Skeletal muscle tissue (tissue), 4 donors: ENCODE data around the gene JAG2. TPM values are rescaled to one million over a fixed set of nuclear protein-coding genes. Genes with fewer than 3 reads are reported as not detected.
A peak's percentile ranks its signal among the peaks of the same experiment; 100 is the strongest.

Experiments used
- H3K27ac ChIP-seq: one replicate; pipeline ENCODE4 v1.7.0; 2013; ENCODE audit warnings: mild to moderate bottlenecking, low read depth, low read length, inconsistent platforms
- H3K27me3 ChIP-seq, 3 donors: one replicate each; pipeline ENCODE4 v1.7.0; 2013; ENCODE audit warnings: low read length in 3 of 3; ENCODE audit not compliant: control insufficient read depth in 3 of 3, insufficient read depth in 3 of 3
- H3K36me3 ChIP-seq, 3 donors: one replicate each; pipeline ENCODE4 v1.7.0; 2013; ENCODE audit warnings: low read length in 3 of 3; ENCODE audit not compliant: control insufficient read depth in 3 of 3, insufficient read depth in 3 of 3
- H3K4me1 ChIP-seq, 3 donors: one replicate each; pipeline ENCODE4 v1.7.0; 2013; ENCODE audit warnings: low read length in 3 of 3, mild to moderate bottlenecking in 3 of 3; ENCODE audit not compliant: control insufficient read depth in 3 of 3, insufficient read depth in 3 of 3
- H3K4me3 ChIP-seq, 3 donors: one replicate each; pipeline ENCODE4 v1.7.0; 2013; ENCODE audit warnings: low read length in 3 of 3
- H3K9ac ChIP-seq, 3 donors: one replicate each; pipeline ENCODE4 v1.7.0; 2013; ENCODE audit warnings: low read length in 3 of 3, mild to moderate bottlenecking in 3 of 3, moderate library complexity in 2 of 3, low read depth in 1 of 3
- H3K9me3 ChIP-seq, 3 donors: one replicate each; pipeline ENCODE4 v1.7.0; 2013; ENCODE audit warnings: low read length in 3 of 3; ENCODE audit not compliant: control insufficient read depth in 3 of 3
- total RNA-seq: library from RNA; depleted of rRNA; stranded (reverse); fragments of >200 nt; gene quantifications from one replicate; pipeline ENCODE4 v1.2.3, GENCODE V29; 2014
- donor health status: Osteomylitis.

The JAG2 gene
- total RNA-seq = 33.9 TPM

DNA sequence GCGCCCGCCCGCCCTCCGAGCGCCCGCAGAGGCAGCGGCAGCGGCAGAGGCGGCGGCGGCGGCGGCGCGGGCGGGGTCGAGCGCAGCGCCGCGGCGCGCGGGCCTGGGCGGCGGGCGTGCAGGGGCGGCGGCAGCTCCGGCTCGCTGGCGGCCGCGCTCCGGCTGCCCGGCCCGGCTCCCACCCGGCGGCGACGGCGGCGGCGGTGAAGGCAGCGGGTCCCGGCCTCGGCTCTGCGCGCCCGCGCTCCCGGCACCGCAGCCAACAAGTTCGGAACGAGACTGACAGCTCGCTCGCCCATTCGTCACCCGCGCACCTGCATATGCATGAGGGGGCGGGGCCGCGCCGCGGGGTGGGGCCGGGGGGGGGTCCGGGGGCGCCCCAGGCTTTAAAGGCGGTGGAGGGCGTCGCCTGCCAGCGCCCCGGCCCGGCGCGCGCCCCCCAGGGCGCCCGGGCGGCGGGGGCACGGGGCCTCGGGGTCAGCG, at the start of gene JAG2:
TSS of gene JAG2 (minus strand) at position 281 of the 483 bp plus-strand sequence. CDS start 356 bp downstream, outside the sequence.
- Histone ChIP-seq H3K36me3 (no peaks in the 10 kb centered on the region), H3K9me3 (no peaks in the 10 kb centered on the region), H3K4me3 (peak within 1 kb of the TSS in 2 of 3 donors; percentile 69 to 76), H3K27ac (peak within 1 kb of the TSS; percentile 66), H3K27me3 (peaks cover 4 to 7% (median 5%) of the 10 kb centered on the region in 3 donors), H3K4me1 (peaks cover 58 to 67% (median 63%) of the 10 kb centered on the region in 3 donors), H3K9ac (peak within 1 kb of the TSS in 2 of 3 donors; percentile 23 to 78)

DNA sequence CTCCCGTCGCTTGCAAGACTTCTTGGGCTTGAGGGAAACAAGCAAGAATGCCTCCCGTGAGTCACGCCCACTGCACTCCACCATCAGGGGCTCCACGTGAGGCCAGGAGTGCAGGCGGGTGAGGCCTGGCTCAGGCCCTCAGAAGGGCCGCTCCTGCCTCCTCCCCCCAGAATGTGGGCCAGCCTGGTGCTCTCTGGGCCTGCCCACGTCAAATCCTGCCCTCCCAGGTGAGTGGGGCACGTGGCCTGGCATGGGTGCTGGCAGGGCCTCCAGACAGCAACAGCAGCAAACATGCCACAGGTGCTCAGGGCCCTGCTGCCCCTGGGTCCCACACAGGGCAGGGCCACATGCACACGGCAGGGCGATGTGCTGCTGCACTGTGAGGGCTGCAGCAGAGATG, 49.2 kb upstream of the JAG2 start:
- no peaks in the 10 kb centered on the region for H3K9me3 ChIP-seq
- H3K4me3 ChIP-seq = no peak overlapping the region
- H3K27me3 ChIP-seq = no peaks in the 10 kb centered on the region
- peaks cover 40 to 60% (median 51%) of the 10 kb centered on the region in 3 donors for H3K36me3 ChIP-seq
- H3K9ac ChIP-seq = no peak overlapping the region
- peaks cover 9 to 29% (median 13%) of the 10 kb centered on the region in 3 donors for H3K4me1 ChIP-seq
- H3K27ac ChIP-seq = no peak overlapping the region

GRCh38 chr14:105216490-105217247, 48.1 kb upstream of the JAG2 start:
- Histone ChIP-seq H3K9me3 (no peaks in the 10 kb centered on the region), H3K27me3 (no peaks in the 10 kb centered on the region), H3K9ac (no peak overlapping the region), H3K36me3 (peaks cover 43 to 61% (median 55%) of the 10 kb centered on the region in 3 donors), H3K4me1 (peaks cover 9 to 29% (median 13%) of the 10 kb centered on the region in 3 donors), H3K4me3 (no peak overlapping the region), H3K27ac (no peak overlapping the region)

DNA sequence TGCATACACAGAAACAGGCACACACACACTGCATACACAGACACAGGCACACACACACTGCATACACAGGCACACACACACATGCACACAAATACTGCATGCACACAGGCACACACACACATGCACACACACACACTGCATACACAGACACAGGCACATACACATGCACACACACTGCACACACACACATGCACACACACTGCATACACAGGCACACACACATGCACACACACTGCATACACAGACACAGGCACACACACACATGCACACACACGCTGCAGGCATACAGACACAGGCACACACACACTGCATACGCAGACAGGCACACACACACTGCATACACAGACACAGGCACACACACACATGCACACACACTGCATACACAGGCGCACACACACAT, 47.0 kb upstream of the JAG2 start:
- Histone ChIP-seq H3K9me3 (no peaks in the 10 kb centered on the region), H3K4me1 (peaks cover 9 to 29% (median 13%) of the 10 kb centered on the region in 3 donors), H3K4me3 (no peak overlapping the region), H3K27ac (no peak overlapping the region), H3K9ac (no peak overlapping the region), H3K27me3 (no peaks in the 10 kb centered on the region), H3K36me3 (peaks cover 39 to 55% (median 45%) of the 10 kb centered on the region in 3 donors)

- Histone ChIP-seq H3K27ac (no peak overlapping the region), H3K36me3 (peaks cover 38 to 50% (median 48%) of the 10 kb centered on the region in 3 donors)
Observed at GRCh38 chr14:105214324-105214915, 45.8 kb upstream of the JAG2 start.

GRCh38 chr14:105213361-105213760, 44.8 kb upstream of the JAG2 start:
- H3K9ac ChIP-seq = peak overlapping the region in 1 of 3 donors; percentile 40
- H3K4me1 ChIP-seq = peaks cover 9 to 29% (median 13%) of the 10 kb centered on the region in 3 donors
- H3K27me3 ChIP-seq = no peaks in the 10 kb centered on the region
- no peak overlapping the region for H3K27ac ChIP-seq
- H3K4me3 ChIP-seq = no peak overlapping the region
- peaks cover 28 to 43% (median 40%) of the 10 kb centered on the region in 3 donors for H3K36me3 ChIP-seq
- no peaks in the 10 kb centered on the region for H3K9me3 ChIP-seq

More at GRCh38 chr14:105214324-105214915, 45.8 kb upstream of the JAG2 start:
- H3K4me1 ChIP-seq = peaks cover 9 to 29% (median 13%) of the 10 kb centered on the region in 3 donors
- H3K27me3 ChIP-seq = no peaks in the 10 kb centered on the region
- no peaks in the 10 kb centered on the region for H3K9me3 ChIP-seq
- no peak overlapping the region for H3K4me3 ChIP-seq
- peak overlapping the region in 1 of 3 donors; percentile 40 for H3K9ac ChIP-seq

DNA sequence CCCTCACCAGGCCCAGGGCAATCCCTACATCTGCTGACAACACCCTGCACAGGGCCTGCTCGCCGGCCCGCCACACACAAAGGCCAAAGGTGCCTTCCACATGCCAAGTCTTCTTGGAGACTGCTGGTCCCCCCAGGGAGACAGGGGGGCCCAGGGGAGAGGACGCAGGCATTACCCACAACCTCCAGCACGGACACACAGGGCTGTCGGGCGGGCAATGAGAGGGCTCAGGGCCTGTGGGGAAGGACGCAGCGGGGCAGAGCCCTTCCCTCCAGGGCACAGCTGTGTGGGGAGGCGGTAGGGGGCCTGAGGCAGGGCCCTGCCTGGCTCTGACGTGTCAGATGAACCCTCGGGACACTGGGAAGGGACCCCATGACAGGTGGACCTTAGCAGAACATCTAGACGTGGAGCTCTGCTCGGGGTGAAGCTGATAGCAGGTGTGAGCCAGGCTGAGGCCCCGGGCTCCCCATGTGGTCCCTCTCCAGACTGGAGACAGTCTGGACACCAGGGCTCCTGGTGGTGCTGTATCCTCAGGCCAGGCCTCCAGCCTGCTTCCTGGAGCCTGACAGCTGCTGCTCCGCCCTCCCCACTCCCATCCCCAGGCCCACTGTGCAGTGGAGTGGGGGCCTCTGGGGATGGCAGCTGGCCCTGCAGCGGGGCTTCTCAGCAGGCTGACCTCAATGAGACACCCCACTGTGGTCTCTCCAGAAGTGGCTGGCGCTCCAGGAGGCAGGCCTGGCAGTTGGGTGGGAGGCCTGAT, 44.1 kb upstream of the JAG2 start:
- Histone ChIP-seq H3K27ac (no peak overlapping the region), H3K27me3 (no peaks in the 10 kb centered on the region), H3K9me3 (no peaks in the 10 kb centered on the region), H3K9ac (no peak overlapping the region), H3K36me3 (peaks cover 22 to 36% (median 35%) of the 10 kb centered on the region in 3 donors), H3K4me3 (no peak overlapping the region), H3K4me1 (peaks cover 9 to 29% (median 13%) of the 10 kb centered on the region in 3 donors)

GRCh38 chr14:105211758-105212089, 43.1 kb upstream of the JAG2 start:
- no peak overlapping the region for H3K9ac ChIP-seq
- no peaks in the 10 kb centered on the region for H3K9me3 ChIP-seq
- no peak overlapping the region for H3K27ac ChIP-seq
- H3K27me3 ChIP-seq = no peaks in the 10 kb centered on the region
- H3K4me1 ChIP-seq = peaks cover 9 to 39% (median 13%) of the 10 kb centered on the region in 3 donors
- no peak overlapping the region for H3K4me3 ChIP-seq
- H3K36me3 ChIP-seq = peaks cover 13 to 29% (median 26%) of the 10 kb centered on the region in 3 donors

DNA sequence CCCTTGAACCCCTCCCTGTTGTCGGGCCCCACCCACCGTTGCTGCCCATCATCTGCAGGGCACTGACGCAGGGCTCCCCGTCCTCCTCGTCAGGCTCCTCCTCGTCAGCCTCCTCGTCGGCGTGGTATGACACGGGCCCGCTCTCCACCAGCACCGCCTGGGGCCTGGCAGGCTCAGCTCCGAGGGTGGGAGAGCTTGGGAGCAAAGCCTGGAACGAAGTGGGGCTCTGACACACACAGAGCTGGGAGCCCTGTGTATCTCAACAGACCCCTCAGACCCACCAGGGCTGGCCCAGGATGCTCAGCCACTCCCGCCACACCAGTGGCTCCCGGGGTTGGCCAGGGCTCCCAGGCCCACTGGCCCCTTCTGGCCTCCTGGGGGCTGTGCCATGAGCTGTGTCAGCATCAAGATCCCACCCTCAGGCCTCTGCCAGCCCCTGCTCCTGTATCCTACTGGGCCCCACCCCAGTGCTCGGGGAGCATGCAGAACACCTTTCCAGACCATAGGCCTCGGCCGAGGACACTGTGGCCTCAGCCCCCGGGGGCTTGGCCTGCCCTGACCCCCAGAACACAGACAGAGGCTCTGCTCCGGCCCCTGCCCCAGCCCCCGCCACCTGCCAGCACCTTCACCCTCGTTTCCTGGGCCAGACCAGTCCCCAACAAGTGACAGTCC, 42.6 kb upstream of the JAG2 start:
- no peak overlapping the region for H3K4me3 ChIP-seq
- no peaks in the 10 kb centered on the region for H3K27me3 ChIP-seq
- H3K9me3 ChIP-seq = no peaks in the 10 kb centered on the region
- H3K36me3 ChIP-seq = peaks cover 13 to 26% (median 25%) of the 10 kb centered on the region in 3 donors
- H3K9ac ChIP-seq = no peak overlapping the region
- H3K4me1 ChIP-seq = peaks cover 9 to 38% (median 12%) of the 10 kb centered on the region in 3 donors
- no peak overlapping the region for H3K27ac ChIP-seq
